ENCODE measurements around the gene NDUFA12. TPM values are rescaled to one million over a fixed set of nuclear protein-coding genes. Genes with fewer than 3 reads are reported as not detected.

The NDUFA12 gene
- total and polyA plus RNA-seq, 7 experiments from 2014 or later, result 57.8 to 507 (median 70.5) TPM

DNA sequence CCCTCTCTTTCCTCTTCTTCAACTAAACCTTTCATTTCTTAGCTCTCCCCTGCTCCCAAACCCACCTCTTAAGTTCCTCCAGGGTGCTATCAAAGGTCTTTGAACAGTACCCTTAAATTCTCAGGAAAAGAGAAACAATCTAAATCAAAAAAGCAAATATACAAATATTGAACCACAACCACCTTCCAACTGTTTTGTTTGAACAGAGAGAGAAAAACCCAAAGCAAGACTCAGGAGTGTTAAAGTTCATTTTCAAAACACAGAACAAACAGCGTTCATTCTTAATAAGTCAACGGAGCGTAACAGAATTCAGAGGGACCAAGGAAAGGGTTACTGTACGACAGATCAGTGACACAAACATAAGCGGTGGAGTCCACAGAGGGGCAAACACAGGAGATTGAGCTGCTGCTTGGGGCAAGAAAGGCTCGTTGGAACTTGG is 73.3 kb downstream of the NDUFA12 start:
- Mint-ChIP-seq H3K9me3 (no peaks in the 10 kb centered on the region), H3K27ac (no peak overlapping the region), H3K4me3 (no peak overlapping the region), H3K36me3 (no peaks in the 10 kb centered on the region), H3K4me1 (no peaks in the 10 kb centered on the region), H3K27me3 (peaks cover 0 to 5% (median 0%) of the 10 kb centered on the region in 5 donors)
- Histone ChIP-seq H3K4me1 (ENCODE audit: control insufficient read depth in 2 of 2, insufficient read depth in 2 of 2, low read length in 2 of 2) (no peaks in the 10 kb centered on the region), H3K27ac (ENCODE audit: low read depth, low read length) (no peak overlapping the region), H3K9me3 (ENCODE audit: control insufficient read depth in 2 of 3, low read length in 3 of 3) (no peaks in the 10 kb centered on the region), H3K36me3 (ENCODE audit: control insufficient read depth in 2 of 3, insufficient read depth in 3 of 3, low read length in 3 of 3) (no peaks in the 10 kb centered on the region), H3K27me3 (ENCODE audit: control insufficient read depth in 2 of 2, insufficient read depth in 2 of 2, low read length in 2 of 2) (no peaks in the 10 kb centered on the region), H3K4me3 (ENCODE audit: low read length) (no peak overlapping the region)
- POLR2A ChIA-PET, result no interaction called here
- DNase-seq (no peak), ATAC-seq (no peak)
- intact Hi-C loops (cut with micrococcal nuclease), result no loop called here
- CTCF ChIA-PET, result no interaction called here

DNA sequence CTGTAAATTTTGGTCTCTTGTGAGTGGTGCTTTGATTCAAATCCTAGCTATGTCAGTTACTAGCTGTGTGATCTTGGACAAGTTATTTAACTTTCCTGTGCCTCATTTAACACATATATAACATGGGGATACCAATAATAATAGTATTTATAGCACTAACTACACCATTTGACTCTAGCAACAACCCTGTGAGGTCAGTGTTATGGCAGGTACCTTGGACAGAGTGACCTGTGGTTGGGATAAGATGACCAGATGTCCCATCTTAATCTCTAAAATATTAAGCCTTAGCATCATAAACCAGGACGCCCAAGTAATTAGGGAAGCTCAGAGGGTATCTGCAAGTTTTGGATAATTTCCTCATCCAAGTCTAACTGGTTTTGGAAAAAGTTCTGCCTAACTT is 73.7 kb downstream of the NDUFA12 start:
- Mint-ChIP-seq H3K27ac (no peak overlapping the region), H3K9me3 (no peaks in the 10 kb centered on the region), H3K4me3 (no peak overlapping the region), H3K27me3 (peaks cover 0 to 5% (median 0%) of the 10 kb centered on the region in 5 donors), H3K4me1 (no peaks in the 10 kb centered on the region), H3K36me3 (no peaks in the 10 kb centered on the region)
- ATAC-seq (no peak), DNase-seq (no peak)
- intact Hi-C loops (cut with micrococcal nuclease), result loop anchor here in 1 of 2 donors (5.0 kb wide), 1 partner anchor 143 kb away; the partner anchor contains the start of gene NR2C1
- no peaks in the 10 kb centered on the region for H3K4me1 ChIP-seq (ENCODE audit: control insufficient read depth in 2 of 2, insufficient read depth in 2 of 2, low read length in 2 of 2)
- H3K27me3 ChIP-seq (ENCODE audit: control insufficient read depth in 2 of 2, insufficient read depth in 2 of 2, low read length in 2 of 2), result no peaks in the 10 kb centered on the region
- H3K9me3 ChIP-seq (ENCODE audit: control insufficient read depth in 2 of 3, low read length in 3 of 3), result no peaks in the 10 kb centered on the region
- no peak overlapping the region for H3K4me3 ChIP-seq (ENCODE audit: low read length)
- CTCF ChIA-PET, result no interaction called here
- H3K36me3 ChIP-seq (ENCODE audit: control insufficient read depth in 2 of 3, insufficient read depth in 3 of 3, low read length in 3 of 3), result no peaks in the 10 kb centered on the region
- POLR2A ChIA-PET, result no interaction called here
- no peak overlapping the region for H3K27ac ChIP-seq (ENCODE audit: low read depth, low read length)

DNA sequence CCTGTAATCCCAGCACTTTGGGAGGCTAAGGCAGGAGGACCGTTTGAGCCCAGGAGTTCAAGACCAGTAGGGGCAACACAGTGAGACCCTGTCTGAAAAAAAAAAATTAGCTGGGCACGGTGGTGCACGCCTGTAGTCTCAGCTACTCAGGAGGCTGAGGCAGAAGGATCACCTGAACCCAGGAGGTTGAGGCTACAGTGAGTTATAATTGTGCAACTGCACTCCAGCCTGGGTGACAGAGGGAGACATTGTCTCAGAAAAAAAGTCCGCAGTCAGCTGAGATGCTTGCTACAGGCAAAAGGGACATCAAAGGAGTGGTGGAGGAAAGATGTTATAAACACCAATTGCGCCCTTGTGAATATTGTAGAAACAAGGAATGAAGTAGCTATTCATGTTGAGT is 77.8 kb downstream of the NDUFA12 start:
- Mint-ChIP-seq H3K27me3 (peaks cover 0 to 5% (median 0%) of the 10 kb centered on the region in 5 donors), H3K27ac (no peak overlapping the region), H3K4me1 (no peaks in the 10 kb centered on the region), H3K36me3 (peaks cover 0 to 8% (median 0%) of the 10 kb centered on the region in 5 donors), H3K9me3 (no peaks in the 10 kb centered on the region), H3K4me3 (no peak overlapping the region)
- ATAC-seq (no peak), DNase-seq (no peak)
- Histone ChIP-seq H3K27me3 (ENCODE audit: control insufficient read depth in 2 of 2, insufficient read depth in 2 of 2, low read length in 2 of 2) (no peaks in the 10 kb centered on the region), H3K9me3 (ENCODE audit: control insufficient read depth in 2 of 3, low read length in 3 of 3) (no peaks in the 10 kb centered on the region), H3K27ac (ENCODE audit: low read depth, low read length) (no peak overlapping the region), H3K4me3 (ENCODE audit: low read length) (no peak overlapping the region), H3K4me1 (ENCODE audit: control insufficient read depth in 2 of 2, insufficient read depth in 2 of 2, low read length in 2 of 2) (no peaks in the 10 kb centered on the region), H3K36me3 (ENCODE audit: control insufficient read depth in 2 of 3, insufficient read depth in 3 of 3, low read length in 3 of 3) (no peaks in the 10 kb centered on the region)
- ChIA-PET CTCF (no interaction called here), POLR2A (no interaction called here)
- intact Hi-C loops (cut with micrococcal nuclease), result loop anchor here in 1 of 2 donors (5.0 kb wide), 1 partner anchor 147 kb away; the partner anchor contains the start of gene NR2C1

DNA sequence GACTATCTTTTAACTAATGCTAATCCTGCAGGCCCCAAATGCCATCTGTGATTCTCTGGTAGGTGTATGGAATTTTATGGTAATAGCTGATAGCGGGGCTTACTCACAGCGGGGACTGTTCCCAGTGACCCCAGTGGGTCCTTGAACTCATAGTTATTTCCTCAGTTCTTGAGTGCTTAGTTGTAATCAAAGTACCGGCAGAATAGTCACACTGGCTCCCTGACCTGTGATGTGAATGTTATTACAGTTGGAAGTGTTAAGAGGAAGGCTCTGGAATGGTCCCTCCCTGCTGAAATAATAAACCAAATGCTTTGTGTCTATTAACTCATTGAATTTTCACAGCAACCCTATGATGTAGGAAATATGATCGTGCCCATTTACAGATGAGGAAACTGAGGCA is 78.3 kb downstream of the NDUFA12 start:
- H3K36me3 ChIP-seq (ENCODE audit: control insufficient read depth in 2 of 3, insufficient read depth in 3 of 3, low read length in 3 of 3), result no peaks in the 10 kb centered on the region
- H3K4me1 ChIP-seq (ENCODE audit: control insufficient read depth in 2 of 2, insufficient read depth in 2 of 2, low read length in 2 of 2), result no peaks in the 10 kb centered on the region
- Mint-ChIP-seq H3K9me3 (no peaks in the 10 kb centered on the region), H3K36me3 (peaks cover 0 to 8% (median 0%) of the 10 kb centered on the region in 5 donors), H3K27me3 (peaks cover 0 to 2% (median 0%) of the 10 kb centered on the region in 5 donors), H3K4me1 (no peaks in the 10 kb centered on the region), H3K4me3 (no peak overlapping the region), H3K27ac (peak overlapping the region in 1 of 9 donors; percentile 23)
- no peaks in the 10 kb centered on the region for H3K9me3 ChIP-seq (ENCODE audit: control insufficient read depth in 2 of 3, low read length in 3 of 3)
- ChIA-PET POLR2A (no interaction called here), CTCF (no interaction called here)
- no peak overlapping the region for H3K27ac ChIP-seq (ENCODE audit: low read depth, low read length)
- no peaks in the 10 kb centered on the region for H3K27me3 ChIP-seq (ENCODE audit: control insufficient read depth in 2 of 2, insufficient read depth in 2 of 2, low read length in 2 of 2)
- DNase-seq (no peak), ATAC-seq (no peak)
- intact Hi-C loops (cut with micrococcal nuclease), result loop anchor here in 1 of 2 donors (5.0 kb wide), 1 partner anchor 147 kb away; the partner anchor contains the start of gene NR2C1
- H3K4me3 ChIP-seq (ENCODE audit: low read length), result no peak overlapping the region

DNA sequence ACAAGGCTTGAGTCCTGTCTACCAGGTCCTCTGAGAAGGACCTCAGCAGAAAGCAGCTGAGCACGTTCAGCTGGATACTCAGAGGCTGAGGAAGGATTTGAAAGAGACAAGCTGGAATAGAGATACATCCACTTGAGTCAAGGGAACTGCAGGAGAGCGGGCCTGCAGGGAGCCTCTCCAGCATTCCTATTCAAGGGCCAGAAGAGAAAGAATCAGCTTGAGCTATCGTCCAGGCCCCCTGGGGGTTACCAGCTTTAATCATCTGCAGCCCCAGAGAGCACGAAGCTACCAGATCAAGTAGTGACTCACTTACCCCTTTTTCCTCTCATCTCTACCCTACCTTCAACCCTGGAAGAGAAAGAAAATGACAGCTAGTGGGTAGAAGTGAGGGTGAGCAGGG is 80.9 kb downstream of the NDUFA12 start:
- intact Hi-C loops (cut with micrococcal nuclease), result no loop called here
- Mint-ChIP-seq H3K4me1 (no peaks in the 10 kb centered on the region), H3K27ac (peak overlapping the region in 1 of 9 donors; percentile 58), H3K27me3 (no peaks in the 10 kb centered on the region), H3K9me3 (no peaks in the 10 kb centered on the region), H3K4me3 (no peak overlapping the region), H3K36me3 (peaks cover 0 to 8% (median 0%) of the 10 kb centered on the region in 5 donors)
- DNase-seq (no peak), ATAC-seq (no peak)
- no peak overlapping the region for H3K27ac ChIP-seq (ENCODE audit: low read depth, low read length)
- CTCF ChIA-PET, result no interaction called here
- H3K4me1 ChIP-seq (ENCODE audit: control insufficient read depth in 2 of 2, insufficient read depth in 2 of 2, low read length in 2 of 2), result no peaks in the 10 kb centered on the region
- POLR2A ChIA-PET, result no interaction called here
- no peaks in the 10 kb centered on the region for H3K9me3 ChIP-seq (ENCODE audit: control insufficient read depth in 2 of 3, low read length in 3 of 3)
- no peaks in the 10 kb centered on the region for H3K27me3 ChIP-seq (ENCODE audit: control insufficient read depth in 2 of 2, insufficient read depth in 2 of 2, low read length in 2 of 2)
- no peak overlapping the region for H3K4me3 ChIP-seq (ENCODE audit: low read length)
- no peaks in the 10 kb centered on the region for H3K36me3 ChIP-seq (ENCODE audit: control insufficient read depth in 2 of 3, insufficient read depth in 3 of 3, low read length in 3 of 3)

Other genes starting within 250 kb of the NDUFA12 start
- 10 to 100 TPM; 30.5 to 66.8 (median 58.7) TPM for gene NR2C1, start 69.9 kb upstream of the NDUFA12 start, total RNA-seq
- 10 to 100 TPM; 12.5 to 15.9 TPM for gene NR2C1, start 69.9 kb upstream of the NDUFA12 start, polyA plus RNA-seq
- 1 to 10 TPM in 3 of 5 experiments, under 1 TPM in 2; 0.70 to 8.6 (median 1.1) TPM for gene FGD6, start 213.8 kb upstream of the NDUFA12 start, total RNA-seq
- 1 to 10 TPM in 1 of 2 donors, under 1 TPM in 1; 0.35 to 1.1 TPM for gene FGD6, start 213.8 kb upstream of the NDUFA12 start, polyA plus RNA-seq
- gene VEZT, start 214.1 kb upstream of the NDUFA12 start, total RNA-seq, result 10 to 100 TPM; 37.2 to 48.8 (median 44.2) TPM
- 10 to 100 TPM; 23.2 to 26.9 TPM for gene VEZT, start 214.1 kb upstream of the NDUFA12 start, polyA plus RNA-seq